NCI-H1417 treated with DMSO at 0.1 percent for 48 hours (cell line): Measurements from ENCODE around the gene SMARCA2.

Experiments used
- DNase-seq: peaks from one replicate; lab custom pipeline; 2025; lab: John Stamatoyannopoulos, UW

SMARCA2 gene

DNA sequence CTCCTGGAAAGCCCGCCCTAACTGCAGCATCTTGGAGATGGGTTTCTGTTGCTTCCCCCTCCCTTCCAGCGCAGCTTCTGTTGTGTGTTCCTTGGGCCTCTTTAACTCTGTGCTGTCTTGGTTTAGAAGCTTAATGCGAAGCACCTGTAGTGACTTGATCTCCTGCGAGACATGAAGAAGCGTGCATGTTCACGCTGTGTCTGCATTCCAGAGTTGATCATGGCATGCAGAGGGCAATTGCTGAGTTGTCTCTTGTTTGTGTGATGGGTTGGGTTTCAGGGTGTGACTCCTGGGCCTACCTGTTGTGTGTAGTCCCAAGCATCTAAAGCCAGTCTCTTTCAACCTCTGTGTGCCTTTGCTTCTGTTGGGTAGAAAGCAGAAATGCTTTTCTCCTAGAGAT, 155.6 kb downstream of the SMARCA2 start:
- no peak for DNase-seq

GRCh38 chr9:2173170-2173569, 158.0 kb downstream of the SMARCA2 start:
- no peak for DNase-seq

- no peak for DNase-seq
Observed at GRCh38 chr9:2173861-2174260, 158.7 kb downstream of the SMARCA2 start.

DNA sequence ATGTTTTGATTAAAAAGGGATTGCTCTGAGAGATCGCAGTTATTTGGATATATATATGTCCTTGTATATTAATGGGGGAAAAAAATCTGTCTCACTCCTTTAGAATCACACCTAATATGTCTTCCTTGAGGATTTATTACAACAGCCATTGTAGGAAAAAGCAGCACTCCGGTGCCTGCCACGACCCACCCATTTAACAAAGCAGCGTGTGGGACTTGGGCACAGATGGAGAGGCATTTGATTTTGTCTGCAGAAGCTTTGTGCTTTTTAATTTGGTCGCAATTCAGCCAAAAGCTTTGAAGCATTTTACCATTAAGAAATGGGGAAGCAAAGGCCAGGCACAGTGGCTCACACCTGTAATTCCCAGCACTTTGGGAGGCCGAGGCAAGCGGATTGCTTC, 159.2 kb downstream of the SMARCA2 start:
- no peak for DNase-seq

DNA sequence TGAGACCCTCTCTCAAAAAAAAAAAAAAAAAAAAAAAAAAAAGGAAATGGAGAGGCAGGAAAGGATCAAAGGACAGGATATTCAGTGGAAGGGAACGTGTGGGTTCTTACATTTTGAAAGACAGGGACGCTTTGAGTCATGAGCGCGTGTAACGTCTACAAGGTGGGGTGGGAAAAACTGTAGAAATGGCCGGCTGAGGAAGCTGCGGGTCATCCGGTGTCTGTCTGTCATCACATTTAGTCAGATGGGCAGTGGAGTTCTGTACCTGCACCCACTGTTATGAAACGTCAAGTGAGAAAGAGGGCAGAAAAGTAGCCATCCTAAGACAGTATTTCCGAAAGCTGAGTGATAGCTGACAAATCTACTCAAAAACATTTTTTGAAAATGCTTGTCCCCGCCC, 159.8 kb downstream of the SMARCA2 start:
- no peak for DNase-seq

- no peak for DNase-seq
Observed at GRCh38 chr9:2177121-2177520, 162.0 kb downstream of the SMARCA2 start.

DNA sequence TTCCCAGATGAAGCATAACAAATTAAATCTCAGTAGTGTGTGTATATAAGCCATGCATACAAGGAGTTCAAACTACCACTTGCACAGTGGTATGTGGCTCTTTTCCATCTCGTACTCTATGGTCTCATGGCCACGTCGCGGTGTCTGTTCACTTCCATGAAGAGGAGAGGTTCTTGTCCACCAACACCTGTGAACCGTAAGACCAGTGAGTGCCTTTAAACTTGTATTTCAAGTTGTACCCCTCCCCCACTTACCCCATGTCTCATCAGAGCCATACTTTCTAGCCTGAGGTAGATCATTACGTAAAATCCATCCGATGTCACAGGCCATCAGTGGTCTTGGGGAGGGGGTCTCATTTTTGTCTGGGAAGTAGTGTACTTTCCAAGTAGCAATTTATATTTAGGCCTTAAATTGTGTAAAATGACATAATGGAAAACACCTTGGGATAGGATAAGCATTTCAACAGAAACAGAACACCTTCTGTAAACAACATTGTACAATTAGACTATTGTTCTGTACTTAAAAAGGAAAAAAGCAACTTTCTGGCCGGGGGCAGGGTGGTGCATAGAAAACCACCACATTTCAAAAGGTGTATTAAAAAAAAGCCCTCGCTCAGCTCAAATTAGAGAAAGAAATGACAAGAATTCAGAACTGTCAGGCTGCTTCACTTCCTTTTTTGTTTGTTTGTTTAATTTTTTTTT, 163.0 kb downstream of the SMARCA2 start:
- no peak for DNase-seq

DNA sequence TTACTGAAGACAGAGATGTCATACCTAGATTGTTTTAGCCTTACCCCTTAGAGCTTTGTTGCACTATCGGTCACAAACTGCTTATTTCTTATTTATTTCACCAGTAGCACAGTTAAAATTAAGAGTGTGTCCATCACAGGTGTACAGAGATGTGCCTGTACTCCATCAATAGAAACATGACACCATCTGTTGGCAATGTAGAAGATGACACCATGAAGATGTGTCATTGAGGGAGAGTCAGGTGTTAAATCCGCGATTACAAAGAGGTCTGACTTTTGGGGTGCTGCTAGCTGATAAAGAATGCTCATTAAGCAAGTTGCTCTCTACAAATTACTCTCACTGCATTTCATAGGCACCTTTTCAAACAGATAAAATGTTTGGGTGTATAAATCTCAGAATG, 164.4 kb downstream of the SMARCA2 start:
- DNase-seq, result no peak

GRCh38 chr9:2180154-2180553, 165.0 kb downstream of the SMARCA2 start:
- no peak for DNase-seq

DNA sequence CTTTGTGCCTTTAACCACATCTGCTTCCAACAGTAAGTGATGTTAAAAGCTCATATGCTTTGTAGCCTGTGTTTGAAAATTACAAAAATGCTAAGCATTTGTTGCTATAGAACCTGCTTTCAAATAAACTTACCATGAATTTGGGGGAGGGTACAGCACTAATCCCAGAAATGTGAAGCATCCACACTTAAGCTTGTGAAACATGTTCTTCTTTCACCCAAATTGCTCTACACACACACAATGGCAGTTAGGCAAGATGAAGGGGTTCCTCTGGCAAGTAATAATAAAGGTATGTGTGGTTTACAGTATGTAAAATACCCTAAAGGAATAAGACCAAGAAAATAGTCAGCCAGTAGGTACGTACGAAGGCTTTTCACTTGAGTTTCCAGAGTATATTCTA, 165.6 kb downstream of the SMARCA2 start:
- DNase-seq, result no peak

GRCh38 chr9:2181792-2182191, 166.6 kb downstream of the SMARCA2 start:
- no peak for DNase-seq

- no peak for DNase-seq
Observed at GRCh38 chr9:2190939-2191608, 175.9 kb downstream of the SMARCA2 start.

GRCh38 chr9:2191609-2191972, 176.4 kb downstream of the SMARCA2 start:
- no peak for DNase-seq

DNA sequence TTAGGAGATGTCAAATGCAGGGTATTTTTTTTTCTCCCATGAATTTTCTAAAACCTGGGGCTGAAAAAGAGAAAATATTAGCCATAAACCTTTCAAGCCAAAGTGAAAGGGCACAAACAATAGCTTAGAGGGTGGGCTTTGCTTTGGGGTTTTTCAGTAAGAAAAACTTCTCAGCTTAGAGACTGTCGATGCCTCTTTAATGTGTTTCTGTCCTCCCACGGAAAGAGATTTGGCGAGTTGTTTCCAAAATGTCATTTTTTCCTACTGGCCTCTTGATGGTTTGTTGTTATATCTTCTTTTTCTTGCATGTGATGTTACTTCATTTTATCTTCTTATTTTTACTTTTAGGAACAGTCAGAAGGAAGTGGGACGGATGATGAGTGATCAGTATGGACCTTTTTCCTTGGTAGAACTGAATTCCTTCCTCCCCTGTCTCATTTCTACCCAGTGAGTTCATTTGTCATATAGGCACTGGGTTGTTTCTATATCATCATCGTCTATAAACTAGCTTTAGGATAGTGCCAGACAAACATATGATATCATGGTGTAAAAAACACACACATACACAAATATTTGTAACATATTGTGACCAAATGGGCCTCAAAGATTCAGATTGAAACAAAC, 177.3 kb downstream of the SMARCA2 start:
- no peak for DNase-seq

DNA sequence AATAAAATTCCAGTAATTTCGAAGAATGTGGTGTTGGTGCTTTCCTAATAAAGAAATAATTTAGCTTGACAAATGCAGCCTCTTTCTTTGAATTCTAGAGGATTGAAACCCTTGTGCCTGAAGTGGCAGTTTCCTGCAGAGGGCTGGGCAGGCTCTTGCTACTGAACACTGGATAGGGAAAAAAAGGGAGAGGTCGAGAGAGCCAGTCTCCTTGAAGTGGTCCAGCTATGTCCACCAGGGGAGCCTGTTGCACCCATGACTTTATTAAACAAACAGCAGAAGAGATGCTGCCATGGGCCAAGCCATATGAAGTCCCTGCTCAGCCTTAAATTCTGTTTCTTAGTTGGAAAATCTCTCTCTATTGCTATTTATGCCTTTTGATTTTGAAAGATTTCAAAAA, 178.4 kb downstream of the SMARCA2 start:
- DNase-seq, result no peak

GRCh38 chr9:2195211-2195610, 180.1 kb downstream of the SMARCA2 start:
- no peak for DNase-seq

DNA sequence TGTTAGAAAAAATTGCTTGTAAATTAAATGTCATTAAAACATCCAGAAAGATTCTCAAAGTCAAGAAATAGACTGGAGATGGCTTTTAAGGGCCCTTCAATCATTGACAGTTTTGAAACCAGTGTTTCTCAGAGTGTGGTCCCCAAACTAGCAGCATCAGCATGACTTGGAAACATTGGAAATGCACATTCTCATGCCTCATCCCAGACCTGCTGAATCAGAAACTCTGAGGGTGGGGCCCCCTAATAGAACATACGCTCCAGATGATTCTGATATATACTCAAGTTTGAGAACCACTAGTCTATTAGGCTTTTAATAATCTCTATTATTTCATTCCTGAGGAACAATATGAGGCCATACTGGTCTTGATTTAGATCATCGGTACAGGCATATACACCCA, 181.6 kb downstream of the SMARCA2 start:
- DNase-seq, result no peak

- DNase-seq, result no peak
Observed at GRCh38 chr9:2198956-2199635, 183.9 kb downstream of the SMARCA2 start.

- no peak for DNase-seq
Observed at GRCh38 chr9:2199999-2200796, 185.1 kb downstream of the SMARCA2 start.

- no peak for DNase-seq
Observed at GRCh38 chr9:2208465-2208864, 193.3 kb downstream of the SMARCA2 start.

DNA sequence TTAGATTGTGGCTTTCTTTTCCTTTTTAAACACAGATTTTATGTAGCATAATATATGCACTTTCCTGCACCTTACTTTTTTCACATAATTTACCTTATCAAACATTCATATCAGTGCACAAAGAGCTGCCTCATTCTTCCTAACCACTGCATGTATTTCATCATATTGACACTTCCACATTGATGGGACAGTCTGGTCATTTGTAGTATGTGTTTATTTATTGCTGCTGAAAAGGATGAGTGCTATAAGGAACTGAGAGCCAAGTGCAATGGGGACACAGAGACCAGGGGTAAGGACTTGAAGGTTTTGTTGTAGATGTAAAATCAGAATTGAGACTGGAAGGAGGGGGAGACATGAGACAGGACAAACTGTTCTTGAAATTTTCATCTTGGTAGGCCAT, 193.8 kb downstream of the SMARCA2 start:
- no peak for DNase-seq

GRCh38 chr9:2209400-2209799, 194.3 kb downstream of the SMARCA2 start:
- no peak for DNase-seq
